Measurements from ENCODE around the gene FAU. TPM values are rescaled to one million over a fixed set of nuclear protein-coding genes. Genes with fewer than 3 reads are reported as not detected.

The FAU gene
- total RNA-seq, 4 donors from 2014 or later = 353 to 521 (median 436) TPM

DNA sequence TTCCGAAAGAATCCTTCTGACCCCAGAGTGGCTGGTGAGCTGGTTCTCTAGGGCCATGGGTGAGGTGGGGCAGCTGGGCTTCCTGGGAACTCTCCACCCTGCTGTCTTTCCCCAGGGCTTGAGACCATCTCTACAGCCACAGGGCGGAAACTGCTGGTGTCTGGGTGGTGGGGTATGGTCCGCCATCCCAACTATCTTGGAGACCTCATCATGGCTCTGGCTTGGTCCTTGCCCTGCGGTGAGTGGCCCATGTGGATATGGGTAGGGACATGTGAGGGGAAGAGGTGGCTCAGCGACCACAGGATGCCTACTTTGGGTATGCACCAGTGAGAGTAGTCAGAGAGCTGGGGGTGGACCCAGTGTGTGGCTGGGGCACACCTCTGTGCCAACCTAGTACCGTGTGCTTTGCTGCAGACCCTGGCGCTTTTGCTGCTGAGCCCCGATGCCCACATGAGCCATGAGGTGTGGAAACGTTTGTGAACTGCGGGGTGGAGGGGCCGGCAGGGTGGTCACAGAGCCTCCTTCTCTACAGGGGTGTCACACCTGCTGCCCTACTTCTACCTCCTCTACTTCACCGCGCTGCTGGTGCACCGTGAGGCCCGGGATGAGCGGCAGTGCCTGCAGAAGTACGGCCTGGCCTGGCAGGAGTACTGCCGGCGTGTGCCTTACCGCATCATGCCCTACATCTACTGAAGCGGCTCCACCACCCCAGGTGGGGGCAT, 6.4 kb downstream of the FAU start:
- intact Hi-C loops (cut with DNase I; ENCODE audit: low total_unique reads) = loop anchor here (2.0 to 10.0 kb wide), 4 partner anchors 19 to 261 kb away; partner anchors contain the start of genes ATG2A, CDCA5, VPS51 and ZFPL1
- TF ChIP-seq CTCF (IDR thresholded peaks at IDR 0.05 in 4 of 5, conservative IDR thresholded peaks at IDR 0.05 in 1 of 5) = no peak
- no peak for TF ChIP-seq POLR2A (IDR thresholded peaks at IDR 0.05)
- Histone ChIP-seq H3K36me3 (peaks cover 0 to 22% of the 10 kb centered on the region in 2 donors), H3K4me3 (no peak overlapping the region), H3K27ac (no peak overlapping the region), H3K9me3 (no peaks in the 10 kb centered on the region), H3K27me3 (no peaks in the 10 kb centered on the region), H3K4me1 (peaks cover 37 to 52% of the 10 kb centered on the region in 2 donors)
- in situ Hi-C loops (cut with MboI; ENCODE audit: low sequenced_read_pairs in 4 of 4) = no loop called here
- ATAC-seq = no peak
- no peak for DNase-seq

- H3K4me1 ChIP-seq = peaks cover 39 to 55% of the 10 kb centered on the region in 2 donors
- intact Hi-C loops (cut with DNase I; ENCODE audit: low total_unique reads) = loop anchor here (10.0 kb wide), 1 partner anchor 260 kb away; no protein-coding TSS in a partner anchor
Observed at GRCh38 chr11:65114538-65115171, 7.3 kb downstream of the FAU start.

GRCh38 chr11:65113839-65114238, 8.1 kb downstream of the FAU start:
- no peaks in the 10 kb centered on the region for H3K9me3 ChIP-seq
- no peak overlapping the region for H3K4me3 ChIP-seq
- H3K4me1 ChIP-seq = peaks cover 39 to 51% of the 10 kb centered on the region in 2 donors
- ATAC-seq = no peak
- peak overlapping the region in 1 of 4 donors; percentile 80 for H3K27ac ChIP-seq
- in situ Hi-C loops (cut with MboI; ENCODE audit: low sequenced_read_pairs in 4 of 4) = loop anchor here in 3 of 4 donors (5.0 kb wide), 1 partner anchor 68 kb away; the partner anchor contains the start of gene CAPN1 (in 3 of the 3)
- DNase-seq = no peak
- intact Hi-C loops (cut with DNase I; ENCODE audit: low total_unique reads) = loop anchor here (10.0 kb wide), 1 partner anchor 259 kb away; no protein-coding TSS in a partner anchor
- no peaks in the 10 kb centered on the region for H3K27me3 ChIP-seq
- TF ChIP-seq POLR2A (IDR thresholded peaks at IDR 0.05) (no peak), CTCF (IDR thresholded peaks at IDR 0.05 in 4 of 5, conservative IDR thresholded peaks at IDR 0.05 in 1 of 5) (no peak)
- H3K36me3 ChIP-seq = peaks cover 0 to 5% of the 10 kb centered on the region in 2 donors

More at GRCh38 chr11:65114538-65115171, 7.3 kb downstream of the FAU start:
- Histone ChIP-seq H3K9me3 (no peaks in the 10 kb centered on the region), H3K27me3 (no peaks in the 10 kb centered on the region), H3K36me3 (peaks cover 0 to 13% of the 10 kb centered on the region in 2 donors), H3K27ac (no peak overlapping the region), H3K4me3 (no peak overlapping the region)
- ATAC-seq = no peak
- TF ChIP-seq CTCF (IDR thresholded peaks at IDR 0.05 in 4 of 5, conservative IDR thresholded peaks at IDR 0.05 in 1 of 5) = no peak
- no peak for TF ChIP-seq POLR2A (IDR thresholded peaks at IDR 0.05)
- DNase-seq = no peak
- in situ Hi-C loops (cut with MboI; ENCODE audit: low sequenced_read_pairs in 4 of 4) = loop anchor here in 3 of 4 donors (5.0 kb wide), 1 partner anchor 68 kb away; the partner anchor contains the start of gene CAPN1 (in 3 of the 3)

- DNase-seq = no peak
- H3K9me3 ChIP-seq = no peaks in the 10 kb centered on the region
- H3K36me3 ChIP-seq = peaks cover 0 to 4% of the 10 kb centered on the region in 2 donors
- no peak for ATAC-seq
- peaks cover 39 to 48% of the 10 kb centered on the region in 2 donors for H3K4me1 ChIP-seq
- peak overlapping the region; percentile 63 to 72 (median 66) for H3K4me3 ChIP-seq
- in situ Hi-C loops (cut with MboI; ENCODE audit: low sequenced_read_pairs in 4 of 4) = loop anchor here in 3 of 4 donors (5.0 kb wide), 1 partner anchor 69 kb away; the partner anchor contains the start of gene CAPN1 (in 3 of the 3)
- intact Hi-C loops (cut with DNase I; ENCODE audit: low total_unique reads) = loop anchor here (10.0 kb wide), 1 partner anchor 259 kb away; no protein-coding TSS in a partner anchor
- peak overlapping the region in 3 of 4 donors; percentile 74 to 90 (median 80) for H3K27ac ChIP-seq
- TF ChIP-seq POLR2A (IDR thresholded peaks at IDR 0.05) (no peak), CTCF (IDR thresholded peaks at IDR 0.05 in 4 of 5, conservative IDR thresholded peaks at IDR 0.05 in 1 of 5) (no peak)
- H3K27me3 ChIP-seq = no peaks in the 10 kb centered on the region
Observed at GRCh38 chr11:65113361-65113756, 8.6 kb downstream of the FAU start.
